H1 (cell line): ENCODE data around the gene NEDD4L.

ENCODE experiments used
- ASH2L ChIP-seq: fragments of 200-600, 300-600 bp; sonication (generic); IDR thresholded peaks from one replicate; pipeline ENCODE4 v1.7.1; 2017; ENCODE audit warnings: low read length
- CHD1 ChIP-seq: IDR thresholded peaks from 2 replicates; pipeline ENCODE4 v1.6.1; 2012; ENCODE audit warnings: low read depth, low read length, improper control_type of control experiment
- CHD2 ChIP-seq: IDR thresholded peaks from 2 replicates; pipeline ENCODE4 v1.6.1; 2012; ENCODE audit warnings: low read length, improper control_type of control experiment
- EZH2 ChIP-seq: fragments of 200-600 bp; sonication (generic); IDR thresholded peaks from 2 replicates; pipeline ENCODE4 v1.7.1; 2012; ENCODE audit warnings: low read depth, mild to moderate bottlenecking, moderate library complexity, low read length, inconsistent platforms; ENCODE audit not compliant: severe bottlenecking
- GABPA ChIP-seq: IDR thresholded peaks from 2 replicates; pipeline ENCODE4 v1.6.1; 2011; ENCODE audit warnings: mild to moderate bottlenecking, low read length, moderate library complexity, borderline replicate concordance; ENCODE audit not compliant: insufficient read depth
- GTF2F1 ChIP-seq: IDR thresholded peaks from 2 replicates; pipeline ENCODE4 v1.6.1; 2012; ENCODE audit warnings: low read depth, low read length, improper control_type of control experiment, borderline replicate concordance
- HDAC2 ChIP-seq, 2 experiments: fragments of 300-600 bp in 1 of 2; sonication (generic) in 1 of 2; IDR thresholded peaks; 2 replicates each; pipeline ENCODE4 v1.6.1; 2011 to 2012; ENCODE audit warnings: low read depth in 2 of 2, low read length in 2 of 2, mild to moderate bottlenecking in 2 of 2, moderate library complexity in 2 of 2, borderline replicate concordance in 1 of 2, inconsistent platforms in 1 of 2
- MAX ChIP-seq: IDR thresholded peaks from 2 replicates; pipeline ENCODE4 v1.6.1; 2012; ENCODE audit warnings: inconsistent platforms
- POLR2AphosphoS5 ChIP-seq: IDR thresholded peaks from 2 replicates; pipeline ENCODE4 v1.6.1; 2011; ENCODE audit warnings: low read depth, low read length
- SAP30 ChIP-seq: fragments of 300-600 bp; sonication (generic); IDR thresholded peaks from 2 replicates; pipeline ENCODE4 v1.7.1; 2012; ENCODE audit warnings: low read length, moderate library complexity, mild to moderate bottlenecking, inconsistent platforms; ENCODE audit not compliant: insufficient read depth, insufficient replicate concordance
- TEAD4 ChIP-seq: IDR thresholded peaks from 2 replicates; pipeline ENCODE4 v1.6.1; 2012; ENCODE audit warnings: low read depth, low read length, inconsistent platforms, mixed read lengths
- USF2 ChIP-seq: IDR thresholded peaks from 2 replicates; pipeline ENCODE4 v1.6.1; 2011; ENCODE audit warnings: low read length, improper control_type of control experiment
- TF ChIP-seq, protein P1 (sequence below), 3 experiments: IDR thresholded peaks; 1 replicate in 2 of 3; 2 replicates in 1 of 3; pipeline versions ENCODE4 v1.5.1 to v1.6.1; 2011; ENCODE audit warnings: low read length in 3 of 3, mild to moderate bottlenecking in 3 of 3, inconsistent platforms in 2 of 3, low read depth in 1 of 3, moderate library complexity in 1 of 3; ENCODE audit not compliant: insufficient read depth in 1 of 3; ENCODE audit errors: control extremely low read depth in 1 of 3

DNA sequence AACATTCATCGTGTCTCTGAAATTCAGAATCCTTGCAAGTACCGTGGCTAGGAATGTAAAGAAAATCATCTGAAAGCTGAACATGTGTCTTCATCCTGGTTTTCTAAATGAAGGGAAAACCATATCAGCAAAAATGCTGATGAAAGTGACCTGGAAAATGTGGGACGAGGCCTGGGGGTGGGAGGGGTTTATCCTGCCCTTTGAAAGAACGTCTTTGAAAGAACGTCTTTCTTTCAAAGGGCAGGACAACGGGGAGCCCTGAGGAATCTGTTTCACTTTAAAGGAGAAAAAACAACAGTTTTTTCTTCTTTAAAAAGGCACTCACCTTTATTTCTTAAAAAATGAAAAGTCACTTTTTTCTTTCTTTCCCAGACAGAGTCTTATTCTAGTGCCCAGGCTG lies 399.6 kb downstream of the NEDD4L start:
- TF ChIP-seq, protein P1, sequence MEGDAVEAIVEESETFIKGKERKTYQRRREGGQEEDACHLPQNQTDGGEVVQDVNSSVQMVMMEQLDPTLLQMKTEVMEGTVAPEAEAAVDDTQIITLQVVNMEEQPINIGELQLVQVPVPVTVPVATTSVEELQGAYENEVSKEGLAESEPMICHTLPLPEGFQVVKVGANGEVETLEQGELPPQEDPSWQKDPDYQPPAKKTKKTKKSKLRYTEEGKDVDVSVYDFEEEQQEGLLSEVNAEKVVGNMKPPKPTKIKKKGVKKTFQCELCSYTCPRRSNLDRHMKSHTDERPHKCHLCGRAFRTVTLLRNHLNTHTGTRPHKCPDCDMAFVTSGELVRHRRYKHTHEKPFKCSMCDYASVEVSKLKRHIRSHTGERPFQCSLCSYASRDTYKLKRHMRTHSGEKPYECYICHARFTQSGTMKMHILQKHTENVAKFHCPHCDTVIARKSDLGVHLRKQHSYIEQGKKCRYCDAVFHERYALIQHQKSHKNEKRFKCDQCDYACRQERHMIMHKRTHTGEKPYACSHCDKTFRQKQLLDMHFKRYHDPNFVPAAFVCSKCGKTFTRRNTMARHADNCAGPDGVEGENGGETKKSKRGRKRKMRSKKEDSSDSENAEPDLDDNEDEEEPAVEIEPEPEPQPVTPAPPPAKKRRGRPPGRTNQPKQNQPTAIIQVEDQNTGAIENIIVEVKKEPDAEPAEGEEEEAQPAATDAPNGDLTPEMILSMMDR (IDR thresholded peaks at IDR 0.05; ENCODE audit: control extremely low read depth in 1 of 3, insufficient read depth in 1 of 3, low read depth in 1 of 3, low read length in 3 of 3): no peak
- TF ChIP-seq EZH2 (no peak), USF2 (no peak), TEAD4 (no peak), HDAC2 (IDR thresholded peaks at IDR 0.05; ENCODE audit: borderline replicate concordance in 1 of 2, low read depth in 2 of 2, low read length in 2 of 2) (no peak), GABPA (no peak), POLR2AphosphoS5 (no peak), CHD1 (no peak), MAX (no peak), GTF2F1 (no peak), ASH2L (no peak), SAP30 (no peak), CHD2 (no peak)
